ENCODE data around the gene CRCP. TPM values are rescaled to one million over a fixed set of nuclear protein-coding genes. Genes with fewer than 3 reads are reported as not detected.

The CRCP gene
- total RNA-seq, 4 donors from 2014 or later: 23.9 to 49.4 (median 41.8) TPM

- TF ChIP-seq EP300 (IDR thresholded peaks at IDR 0.05) (no peak), POLR2A (IDR thresholded peaks at IDR 0.05) (no peak), CTCF (IDR thresholded peaks at IDR 0.05) (no peak)
- Histone ChIP-seq H3K4me3 (no peak overlapping the region), H3K27me3 (no peaks in the 10 kb centered on the region), H3K27ac (no peak overlapping the region), H3K9me3 (no peaks in the 10 kb centered on the region), H3K36me3 (no peaks in the 10 kb centered on the region), H3K4me1 (peaks cover 0 to 26% (median 5%) of the 10 kb centered on the region in 4 donors)
- DNase-seq (ENCODE audit: low spot score in 2 of 2): no peak
- 70 to 76% methylated on average over 8 of the region's 8 CpGs for WGBS, 2 donors
Measured at GRCh38 chr7:66202441-66202840, 87.8 kb downstream of the CRCP start.

Other genes starting within 250 kb of the CRCP start
- 10 to 100 TPM; 24.1 to 33.7 (median 30.3) TPM for gene VKORC1L1, start 241.8 kb upstream of the CRCP start, total RNA-seq
- gene GUSB, start 132.6 kb upstream of the CRCP start, total RNA-seq: 10 to 100 TPM; 23.6 to 39.9 (median 32.5) TPM
- 100 to 1,000 TPM in 1 of 4 donors, 10 to 100 TPM in 3; 48.7 to 130 (median 63.3) TPM for gene ASL, start 39.0 kb upstream of the CRCP start, total RNA-seq
- gene TPST1, start 90.5 kb downstream of the CRCP start, total RNA-seq: 10 to 100 TPM; 31.9 to 38.3 (median 36.8) TPM